Stomach (tissue), 9 donors: Measurements from ENCODE around the gene VTI1A. TPM values are rescaled to one million over a fixed set of nuclear protein-coding genes. Genes with fewer than 3 reads are reported as not detected.
A peak's percentile ranks its signal among the peaks of the same experiment; 100 is the strongest.

Experiments
- DNase-seq, 2 donors: peaks; one replicate each; pipeline versions ENCODE4 v3.0.0 to v3.0.0-alpha.2; 2013 to 2019
- H3K27ac ChIP-seq, 5 donors: fragments of 200-600 bp in 4 of 5; sonication (generic) in 4 of 5; one replicate each; pipeline ENCODE4 v1.5.1; 2013 to 2019; ENCODE audit warnings: mild to moderate bottlenecking in 1 of 5, moderate library complexity in 1 of 5
- H3K27me3 ChIP-seq, 3 donors: fragments of 200-600 bp; sonication (generic); one replicate each; pipeline ENCODE4 v1.5.1; 2017 to 2019; ENCODE audit warnings: mixed run types in 1 of 3
- H3K36me3 ChIP-seq, 4 donors: fragments of 200-600 bp; sonication (generic); 1 replicate in 3 of 4; 2 replicates in 1 of 4; pipeline ENCODE4 v1.5.1; 2016 to 2019
- H3K4me1 ChIP-seq, 4 donors: fragments of 200-600 bp; sonication (generic); one replicate each; pipeline ENCODE4 v1.5.1; 2016 to 2019
- H3K4me3 ChIP-seq, 4 donors: fragments of 200-600 bp; sonication (generic) in 3 of 4; one replicate each; pipeline ENCODE4 v1.5.1; 2016 to 2019; ENCODE audit warnings: mild to moderate bottlenecking in 1 of 4
- H3K9me3 ChIP-seq, 4 donors: fragments of 200-600 bp; sonication (generic); one replicate each; pipeline ENCODE4 v1.5.1; 2016 to 2019
- EP300 ChIP-seq: sonication (generic); formaldehyde crosslinking; IDR thresholded peaks from one replicate; pipeline ENCODE4 v1.6.1; 2017; ENCODE audit warnings: antibody characterized with exemption
- POLR2A ChIP-seq, 4 donors: fragments of 450-650 bp; IDR thresholded peaks; one replicate each; pipeline ENCODE4 v1.6.1; 2016; ENCODE audit warnings: antibody characterized with exemption in 4 of 4, control low read depth in 2 of 4, mild to moderate bottlenecking in 1 of 4, moderate library complexity in 1 of 4
- POLR2AphosphoS5 ChIP-seq, 3 donors: sonication (generic); formaldehyde crosslinking; IDR thresholded peaks; one replicate each; pipeline ENCODE4 v1.6.1; 2016; ENCODE audit warnings: antibody characterized with exemption in 3 of 3
- WGBS, 5 donors: extraction: QIAGEN DNeasy Blood & Tissue Kit in 3 of 5; methylation state at CpG; one replicate each; pipeline versions ENCODE4 v1.1.5 to v1.1.7; 2013 to 2018; 5-methylcytosine and 5-hydroxymethylcytosine counted together
- intact Hi-C: fragments of 100-400 bp; cut with DNase I; formaldehyde crosslinking; loops from one replicate; pipeline ENCODE4 v1.15.1; 2023; ENCODE audit warnings: low total_unique reads
- polyA plus RNA-seq, 3 donors: library from polyadenylated mRNA; stranded (reverse); fragments of 200-250 nt; gene quantifications; one replicate each; pipeline ENCODE4 v1.2.3, GENCODE V29; 2013
- total RNA-seq, 5 donors: library from RNA; depleted of rRNA; stranded (reverse); fragments of >200 nt; gene quantifications; one replicate each; pipeline versions ENCODE4 v1.1.0 to v1.2.3, GENCODE V29; 2014 to 2016
- TF ChIP-seq, protein P1 (sequence below), 7 experiments: fragments of 450-650 bp in 4 of 7; fragments of 200-600 bp in 3 of 7; sonication (generic) in 3 of 7; IDR thresholded peaks; one replicate each; pipeline ENCODE4 v1.5.1; 2016 to 2019; ENCODE audit warnings: antibody characterized with exemption in 7 of 7, control low read depth in 2 of 7, mild to moderate bottlenecking in 1 of 7
- donor health status: healthy with polysubstance abuse.
- donor health status: Bipolar disorder and iron deficiency.
- donor health status: healthy.

Gene VTI1A
- total and polyA plus RNA-seq, 8 donors, result 6.5 to 222 (median 57.4) TPM

DNA sequence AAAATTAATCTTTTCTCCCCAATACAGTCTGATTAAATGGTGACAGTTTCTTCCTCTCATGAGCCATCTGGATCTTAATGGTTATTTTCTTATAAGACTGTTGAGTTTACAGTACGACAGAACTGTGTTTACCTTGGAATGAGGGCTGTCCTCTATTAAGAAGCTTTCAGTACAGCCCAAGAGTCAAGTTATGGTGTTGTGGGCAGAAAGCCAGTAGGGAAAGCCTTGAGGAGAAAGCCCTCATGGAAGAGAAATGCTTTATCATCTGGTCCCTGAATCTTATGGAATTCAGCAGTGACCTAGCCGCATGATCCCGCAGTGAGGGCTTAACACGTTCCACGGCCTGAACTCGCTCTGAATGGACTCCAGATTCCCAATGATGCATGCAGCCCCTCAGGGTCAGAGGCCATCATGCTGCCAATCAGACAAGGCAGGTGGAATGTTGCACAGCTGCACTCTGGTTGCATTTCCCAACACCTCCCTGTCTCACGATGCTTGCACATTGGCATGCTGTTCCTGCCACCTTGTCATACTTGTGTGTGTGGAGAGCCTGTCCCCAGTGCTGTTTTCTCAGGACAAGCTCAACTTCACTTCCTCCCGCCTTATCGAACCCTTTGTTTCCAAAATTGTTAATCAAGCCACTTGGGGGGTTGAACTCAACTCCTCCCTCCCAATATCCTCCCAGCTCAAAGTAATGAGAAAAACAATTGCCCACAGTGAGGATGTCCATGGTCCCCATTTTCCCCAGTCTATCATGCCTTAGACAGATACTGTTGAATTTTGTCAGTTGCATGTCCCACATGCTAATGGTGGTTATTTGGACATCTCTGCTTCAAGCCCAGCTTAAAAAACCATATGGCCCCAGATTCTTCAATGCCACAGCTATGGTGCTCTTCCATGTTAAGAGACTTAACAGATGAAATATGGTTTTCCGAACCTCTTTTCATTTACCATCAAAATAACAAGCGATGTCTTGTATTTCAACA lies 291.9 kb downstream of the VTI1A start:
- 76 to 83% (median 80%) methylated on average over 11 of the region's 11 CpGs for WGBS, 5 donors
- H3K27ac ChIP-seq, result no peak overlapping the region
- intact Hi-C loops, result no loop called here
- no peaks in the 10 kb centered on the region for H3K9me3 ChIP-seq
- no peaks in the 10 kb centered on the region for H3K36me3 ChIP-seq
- H3K4me1 ChIP-seq, result peaks cover 0 to 28% (median 14%) of the 10 kb centered on the region in 4 donors
- no peaks in the 10 kb centered on the region for H3K27me3 ChIP-seq
- H3K4me3 ChIP-seq, result no peak overlapping the region
- no peak for TF ChIP-seq POLR2A (IDR thresholded peaks at IDR 0.05)
- no peak for TF ChIP-seq EP300
- no peak for TF ChIP-seq POLR2AphosphoS5 (IDR thresholded peaks at IDR 0.05)
- TF ChIP-seq, protein P1, sequence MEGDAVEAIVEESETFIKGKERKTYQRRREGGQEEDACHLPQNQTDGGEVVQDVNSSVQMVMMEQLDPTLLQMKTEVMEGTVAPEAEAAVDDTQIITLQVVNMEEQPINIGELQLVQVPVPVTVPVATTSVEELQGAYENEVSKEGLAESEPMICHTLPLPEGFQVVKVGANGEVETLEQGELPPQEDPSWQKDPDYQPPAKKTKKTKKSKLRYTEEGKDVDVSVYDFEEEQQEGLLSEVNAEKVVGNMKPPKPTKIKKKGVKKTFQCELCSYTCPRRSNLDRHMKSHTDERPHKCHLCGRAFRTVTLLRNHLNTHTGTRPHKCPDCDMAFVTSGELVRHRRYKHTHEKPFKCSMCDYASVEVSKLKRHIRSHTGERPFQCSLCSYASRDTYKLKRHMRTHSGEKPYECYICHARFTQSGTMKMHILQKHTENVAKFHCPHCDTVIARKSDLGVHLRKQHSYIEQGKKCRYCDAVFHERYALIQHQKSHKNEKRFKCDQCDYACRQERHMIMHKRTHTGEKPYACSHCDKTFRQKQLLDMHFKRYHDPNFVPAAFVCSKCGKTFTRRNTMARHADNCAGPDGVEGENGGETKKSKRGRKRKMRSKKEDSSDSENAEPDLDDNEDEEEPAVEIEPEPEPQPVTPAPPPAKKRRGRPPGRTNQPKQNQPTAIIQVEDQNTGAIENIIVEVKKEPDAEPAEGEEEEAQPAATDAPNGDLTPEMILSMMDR (IDR thresholded peaks at IDR 0.05), result no peak
- peak in 1 of 2 donors; percentile 81 for DNase-seq

DNA sequence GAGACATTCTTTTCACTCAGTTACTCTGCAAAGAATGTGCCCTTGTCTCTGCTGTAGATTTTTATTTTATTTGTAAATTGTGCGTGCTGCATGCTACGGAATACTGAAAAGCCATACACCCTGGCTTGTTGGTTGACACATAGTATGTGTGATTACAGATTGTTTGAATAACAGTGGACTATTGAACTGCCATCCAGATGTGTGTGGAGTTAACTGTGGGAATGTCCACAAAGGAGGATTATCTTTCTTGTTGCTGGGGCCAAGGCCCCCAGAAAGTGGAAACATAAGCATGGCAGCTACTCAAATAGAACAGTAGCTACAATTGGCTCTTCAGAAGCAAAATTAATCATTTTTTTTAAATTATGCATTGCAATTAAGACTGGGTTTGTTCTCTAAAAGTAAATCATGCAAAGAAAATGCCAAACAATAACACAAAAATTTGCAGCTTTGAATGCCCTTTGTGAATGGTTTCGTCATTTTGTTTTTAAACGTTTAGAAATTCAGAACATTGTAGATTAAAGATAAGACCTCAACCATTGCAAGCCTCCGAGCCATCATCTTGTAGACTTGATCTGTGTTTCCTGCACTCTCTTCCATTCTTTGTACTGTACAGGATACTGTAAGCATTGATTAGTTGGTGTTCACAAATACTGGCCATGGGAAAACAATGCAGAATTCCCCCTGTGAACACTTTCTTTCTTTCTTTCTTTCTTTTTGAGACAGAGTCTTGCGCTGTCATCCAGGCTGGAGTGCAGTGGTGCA lies 292.8 kb downstream of the VTI1A start:
- H3K9me3 ChIP-seq, result no peaks in the 10 kb centered on the region
- 62 to 76% (median 67%) methylated on average over 5 to 6 of the region's 6 CpGs for WGBS, 5 donors

DNA sequence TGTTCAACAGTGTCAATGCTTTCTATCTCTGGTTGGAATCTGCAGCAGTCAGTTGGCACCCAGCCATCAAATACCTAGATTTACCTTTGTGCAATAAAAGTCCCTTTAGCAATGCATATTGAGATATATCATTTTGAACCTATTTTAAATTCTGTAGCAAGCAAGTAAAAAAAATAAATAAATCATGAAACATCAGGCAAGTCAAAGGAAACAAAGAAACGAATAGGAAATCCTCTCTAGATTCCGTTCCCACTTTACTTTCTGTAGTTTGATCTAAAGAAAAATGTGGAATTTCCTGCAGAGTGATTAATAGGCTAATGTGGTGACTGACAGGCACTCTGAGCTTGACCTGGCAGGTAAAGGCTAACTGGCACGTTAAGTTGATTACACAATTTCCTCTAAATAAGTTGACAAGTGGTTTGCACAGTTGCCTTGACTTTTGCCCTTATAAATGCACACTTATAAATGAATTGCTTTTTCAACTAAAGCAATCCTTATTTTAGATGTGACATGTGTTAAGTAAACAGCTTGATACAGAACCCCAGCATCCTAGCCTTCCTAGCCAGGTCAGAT lies 294.9 kb downstream of the VTI1A start:
- WGBS, 5 donors, result 29 to 39% (median 30%) methylated on average over 3 of the region's 3 CpGs
- Histone ChIP-seq H3K4me1 (peaks cover 0 to 37% (median 14%) of the 10 kb centered on the region in 4 donors), H3K9me3 (no peaks in the 10 kb centered on the region), H3K27ac (no peak overlapping the region), H3K4me3 (no peak overlapping the region), H3K27me3 (no peaks in the 10 kb centered on the region), H3K36me3 (no peaks in the 10 kb centered on the region)
- intact Hi-C loops, result no loop called here
- TF ChIP-seq POLR2A (IDR thresholded peaks at IDR 0.05) (no peak), POLR2AphosphoS5 (IDR thresholded peaks at IDR 0.05) (no peak), EP300 (no peak)
- TF ChIP-seq, protein P1 (IDR thresholded peaks at IDR 0.05), result no peak
- DNase-seq, result no peak

More for the DNA sequence above, 292.8 kb downstream of the VTI1A start:
- Histone ChIP-seq H3K36me3 (no peaks in the 10 kb centered on the region), H3K27ac (no peak overlapping the region), H3K27me3 (no peaks in the 10 kb centered on the region), H3K4me3 (no peak overlapping the region), H3K4me1 (peaks cover 0 to 28% (median 14%) of the 10 kb centered on the region in 4 donors)
- peak in 1 of 2 donors; percentile 47 for DNase-seq
- intact Hi-C loops, result no loop called here
- TF ChIP-seq POLR2AphosphoS5 (IDR thresholded peaks at IDR 0.05) (no peak), EP300 (no peak), POLR2A (IDR thresholded peaks at IDR 0.05) (no peak)
- TF ChIP-seq, protein P1 (IDR thresholded peaks at IDR 0.05), result no peak
